ENCODE measurements around the gene RASGRP3. TPM values are rescaled to one million over a fixed set of nuclear protein-coding genes. Genes with fewer than 3 reads are reported as not detected.
A peak's percentile ranks its signal among the peaks of the same experiment; 100 is the strongest.

RASGRP3 gene
- total and polyA plus RNA-seq, 2 of the 13 experiments (the other 11 are each of a cell fraction or from before 2014, with no cell fraction given), result 0.01 TPM; not detected in 1

- H3K4me1 ChIP-seq (ENCODE audit: insufficient read depth, low read length), result 0 out of 2 replicates have a peak, but pooled peaks cover 6% of the 10 kb centered on the region
- POLR2A ChIA-PET, result no interaction called here
- H3K27ac ChIP-seq (ENCODE audit: extremely low read length, insufficient read depth, low read length), result no peak overlapping the region
- no peaks in the 10 kb centered on the region for H3K79me2 ChIP-seq (ENCODE audit: insufficient read depth, low read length)
- H3K9me3 ChIP-seq (ENCODE audit: low read length), result peaks cover 20% of the 10 kb centered on the region; the same call in 1 of the 2 replicates
- under 1% methylated on average over 2 of the region's 2 CpGs for WGBS (ENCODE audit: low lambda C conversion rate)
- H3K4me2 ChIP-seq (ENCODE audit: low read depth, low read length), result no peak overlapping the region
- DNase-seq (ENCODE audit: low spot score) (no peak), ATAC-seq (no peak), FAIRE-seq (no peak)
- H3K27me3 ChIP-seq (ENCODE audit: control insufficient read depth in 1 of 2, insufficient read depth in 2 of 2, low read length in 2 of 2), result no peaks in the 10 kb centered on the region
- in situ Hi-C loops (cut with HindIII; ENCODE audit: extremely low pct_ligation_motif_present, low pct_unique_long_range_greater_than_20kb), result no loop called here
- CTCF ChIA-PET (ENCODE audit: low intra/inter-chr PET ratio, low total read pairs), result no interaction called here
- no TSS peak for BruUV-seq (replicated peaks)
- H3K9ac ChIP-seq (ENCODE audit: insufficient read depth, low read depth, low read length), result no peak overlapping the region
- H4K20me1 ChIP-seq (ENCODE audit: insufficient read depth, low read length), result no peaks in the 10 kb centered on the region
- H3K4me3 ChIP-seq (replicated peaks in 1 of 3; ENCODE audit: insufficient read depth in 1 of 3, low read depth in 2 of 3, low read length in 3 of 3), result no peak overlapping the region
- peak; percentile 63; the same call in 1 of the 2 replicates for TF ChIP-seq CEBPB (IDR thresholded peaks at IDR 0.05; ENCODE audit: borderline replicate concordance, low read depth, low read length)
- TF ChIP-seq, protein P1, sequence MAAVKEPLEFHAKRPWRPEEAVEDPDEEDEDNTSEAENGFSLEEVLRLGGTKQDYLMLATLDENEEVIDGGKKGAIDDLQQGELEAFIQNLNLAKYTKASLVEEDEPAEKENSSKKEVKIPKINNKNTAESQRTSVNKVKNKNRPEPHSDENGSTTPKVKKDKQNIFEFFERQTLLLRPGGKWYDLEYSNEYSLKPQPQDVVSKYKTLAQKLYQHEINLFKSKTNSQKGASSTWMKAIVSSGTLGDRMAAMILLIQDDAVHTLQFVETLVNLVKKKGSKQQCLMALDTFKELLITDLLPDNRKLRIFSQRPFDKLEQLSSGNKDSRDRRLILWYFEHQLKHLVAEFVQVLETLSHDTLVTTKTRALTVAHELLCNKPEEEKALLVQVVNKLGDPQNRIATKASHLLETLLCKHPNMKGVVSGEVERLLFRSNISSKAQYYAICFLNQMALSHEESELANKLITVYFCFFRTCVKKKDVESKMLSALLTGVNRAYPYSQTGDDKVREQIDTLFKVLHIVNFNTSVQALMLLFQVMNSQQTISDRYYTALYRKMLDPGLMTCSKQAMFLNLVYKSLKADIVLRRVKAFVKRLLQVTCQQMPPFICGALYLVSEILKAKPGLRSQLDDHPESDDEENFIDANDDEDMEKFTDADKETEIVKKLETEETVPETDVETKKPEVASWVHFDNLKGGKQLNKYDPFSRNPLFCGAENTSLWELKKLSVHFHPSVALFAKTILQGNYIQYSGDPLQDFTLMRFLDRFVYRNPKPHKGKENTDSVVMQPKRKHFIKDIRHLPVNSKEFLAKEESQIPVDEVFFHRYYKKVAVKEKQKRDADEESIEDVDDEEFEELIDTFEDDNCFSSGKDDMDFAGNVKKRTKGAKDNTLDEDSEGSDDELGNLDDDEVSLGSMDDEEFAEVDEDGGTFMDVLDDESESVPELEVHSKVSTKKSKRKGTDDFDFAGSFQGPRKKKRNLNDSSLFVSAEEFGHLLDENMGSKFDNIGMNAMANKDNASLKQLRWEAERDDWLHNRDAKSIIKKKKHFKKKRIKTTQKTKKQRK (IDR thresholded peaks at IDR 0.05; ENCODE audit: low read length), result no peak
- intact Hi-C loops (cut with micrococcal nuclease; ENCODE audit: unreplicated experiment), result no loop called here
- H2AFZ ChIP-seq (ENCODE audit: low read length), result no peak overlapping the region
- no peaks in the 10 kb centered on the region for H3K36me3 ChIP-seq (replicated peaks in 1 of 2; ENCODE audit: control insufficient read depth in 1 of 2, insufficient read depth in 2 of 2, low read length in 2 of 2)
Measured at GRCh38 chr2:33448220-33448899, 28.1 kb upstream of the RASGRP3 start.

DNA sequence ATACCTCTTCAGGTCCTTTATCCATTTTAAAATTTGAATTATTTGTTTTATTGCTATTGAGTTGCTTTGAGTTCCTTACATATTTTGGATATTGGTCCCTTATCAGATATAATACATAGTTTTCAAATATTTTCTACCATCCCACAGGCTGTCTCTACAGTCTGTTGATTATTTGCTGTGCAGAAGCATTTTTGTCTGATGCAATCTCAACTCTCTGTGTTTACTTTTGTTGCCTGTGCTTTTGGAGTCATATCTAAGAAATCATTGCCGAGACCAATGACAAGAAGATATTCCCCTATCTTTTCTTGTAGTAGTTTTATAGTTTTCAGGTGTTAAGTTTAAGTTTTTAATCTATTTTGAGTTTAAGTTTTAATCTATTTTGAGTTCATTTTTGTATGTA is 25.2 kb upstream of the RASGRP3 start:
- intact Hi-C loops (cut with micrococcal nuclease; ENCODE audit: unreplicated experiment), result no loop called here
- CTCF ChIA-PET (ENCODE audit: low intra/inter-chr PET ratio, low total read pairs), result no interaction called here

More for the DNA sequence above, 25.2 kb upstream of the RASGRP3 start:
- peaks cover 20% of the 10 kb centered on the region; the same call in 1 of the 2 replicates for H3K9me3 ChIP-seq (ENCODE audit: low read length)
- ATAC-seq, result no peak
- H3K79me2 ChIP-seq (ENCODE audit: insufficient read depth, low read length), result no peaks in the 10 kb centered on the region
- in situ Hi-C loops (cut with HindIII; ENCODE audit: extremely low pct_ligation_motif_present, low pct_unique_long_range_greater_than_20kb), result no loop called here
- no peak overlapping the region for H3K27ac ChIP-seq (ENCODE audit: extremely low read length, insufficient read depth, low read length)
- FAIRE-seq, result no peak
- 0% methylated on average over 1 of the region's 1 CpG for WGBS (ENCODE audit: low lambda C conversion rate)
- POLR2A ChIA-PET, result no interaction called here
- H3K4me3 ChIP-seq (replicated peaks in 1 of 3; ENCODE audit: insufficient read depth in 1 of 3, low read depth in 2 of 3, low read length in 3 of 3), result no peak overlapping the region
- H3K9ac ChIP-seq (ENCODE audit: insufficient read depth, low read depth, low read length), result no peak overlapping the region
- TF ChIP-seq CEBPG (CRISPR knock-in tag; IDR thresholded peaks at IDR 0.05) (peak; percentile 17; the same call in 1 of the 2 replicates), ATF4 (CRISPR knock-in tag; IDR thresholded peaks at IDR 0.05) (peak in 1 of 2 experiments; percentile 94; a peak in 2 of 4 replicates), KDM5A (IDR thresholded peaks at IDR 0.05; ENCODE audit: borderline replicate concordance, low read length) (no peak), GATAD2A (CRISPR knock-in tag; IDR thresholded peaks at IDR 0.05) (0 out of 2 replicates have a peak, but pooled peaks have one; percentile 23), TCF12 (IDR thresholded peaks at IDR 0.05) (no peak), TCF12 (CRISPR knock-in tag; IDR thresholded peaks at IDR 0.05) (no peak), GFI1 (CRISPR knock-in tag; IDR thresholded peaks at IDR 0.05; ENCODE audit: borderline replicate concordance) (no peak), FOXA3 (CRISPR knock-in tag; IDR thresholded peaks at IDR 0.05) (peak; percentile 64), CEBPB (IDR thresholded peaks at IDR 0.05; ENCODE audit: borderline replicate concordance, low read depth, low read length) (peak; percentile 24; the same call in 1 of the 2 replicates)
- no peaks in the 10 kb centered on the region for H4K20me1 ChIP-seq (ENCODE audit: insufficient read depth, low read length)
- no peaks in the 10 kb centered on the region for H3K27me3 ChIP-seq (ENCODE audit: control insufficient read depth in 1 of 2, insufficient read depth in 2 of 2, low read length in 2 of 2)
- no TSS peak for BruUV-seq (replicated peaks)
- no peak overlapping the region for H2AFZ ChIP-seq (ENCODE audit: low read length)
- no peaks in the 10 kb centered on the region for H3K36me3 ChIP-seq (replicated peaks in 1 of 2; ENCODE audit: control insufficient read depth in 1 of 2, insufficient read depth in 2 of 2, low read length in 2 of 2)
- H3K4me1 ChIP-seq (ENCODE audit: insufficient read depth, low read length), result 0 out of 2 replicates have a peak, but pooled peaks cover under 1% of the 10 kb centered on the region
- no peak overlapping the region for H3K4me2 ChIP-seq (ENCODE audit: low read depth, low read length)
- DNase-seq (ENCODE audit: low spot score), result no peak
